ENCODE measurements around the gene MTERF1. TPM values are rescaled to one million over a fixed set of nuclear protein-coding genes. Genes with fewer than 3 reads are reported as not detected.

MTERF1 gene
- total RNA-seq, 1 experiment from 2014 or later, result 13.1 TPM

- Histone ChIP-seq H3K36me3 (ENCODE audit: control insufficient read depth in 1 of 2, insufficient read depth in 2 of 2, low read length in 2 of 2) (no peaks in the 10 kb centered on the region), H3K9me3 (ENCODE audit: control insufficient read depth in 1 of 2, insufficient read depth in 1 of 2, low read depth in 1 of 2, low read length in 2 of 2) (no peaks in the 10 kb centered on the region), H3K79me2 (ENCODE audit: insufficient read depth, low read length) (no peaks in the 10 kb centered on the region), H3K9me2 (ENCODE audit: insufficient read depth) (no peaks in the 10 kb centered on the region), H3K27ac (ENCODE audit: low read depth, low read length) (no peak overlapping the region), H2AFZ (ENCODE audit: low read depth, low read length, poor library complexity, severe bottlenecking) (no peak overlapping the region), H3K4me3 (replicated peaks in 1 of 2; ENCODE audit: low read depth in 1 of 2, low read length in 2 of 2) (no peak overlapping the region), H3K4me1 (ENCODE audit: control insufficient read depth in 1 of 2, insufficient read depth in 2 of 2, low read length in 2 of 2) (no peaks in the 10 kb centered on the region; a peak in 1 of 4 replicates), H3K4me2 (ENCODE audit: low read length) (no peak overlapping the region), H4K20me1 (ENCODE audit: insufficient read depth) (no peaks in the 10 kb centered on the region), H3K27me3 (ENCODE audit: insufficient read depth, low read length) (no peaks in the 10 kb centered on the region), H3K9ac (ENCODE audit: low read length) (no peak overlapping the region)
- no peak for DNase-seq (ENCODE audit: low read depth, low spot score)
- ChIA-PET POLR2A (no interaction called here), CTCF (no interaction called here), RAD21 (ENCODE audit: low non-redundant PET in 1 of 2, low total read pairs in 2 of 2, uncharacterized antibody in 2 of 2, unreplicated experiment in 2 of 2) (no interaction called here)
- intact Hi-C loops (cut with micrococcal nuclease), result no loop called here
- no TSS peak for BruUV-seq (replicated peaks)
- TF ChIP-seq CTCF (IDR thresholded peaks at IDR 0.05 in 2 of 3, conservative IDR thresholded peaks at IDR 0.05 in 1 of 3; ENCODE audit: borderline replicate concordance in 1 of 3, insufficient read depth in 1 of 3, low read depth in 2 of 3, low read length in 2 of 3) (no peak), ZBTB33 (IDR thresholded peaks at IDR 0.05; ENCODE audit: extremely low read depth, insufficient replicate concordance, low read length) (no peak), FOSL1 (IDR thresholded peaks at IDR 0.05; ENCODE audit: low read depth) (no peak), CBX3 (IDR thresholded peaks at IDR 0.05; ENCODE audit: low read depth) (no peak), ZFX (IDR thresholded peaks at IDR 0.05) (no peak), CEBPB (IDR thresholded peaks at IDR 0.05; ENCODE audit: low read depth) (no peak), RAD21 (IDR thresholded peaks at IDR 0.05; ENCODE audit: low read depth) (no peak), TCF7L2 (IDR thresholded peaks at IDR 0.05; ENCODE audit: borderline replicate concordance, extremely low read depth, insufficient read depth, insufficient read length) (no peak), SRF (IDR thresholded peaks at IDR 0.05; ENCODE audit: low read depth) (no peak), REST (IDR thresholded peaks at IDR 0.05; ENCODE audit: low read depth) (no peak), SP1 (IDR thresholded peaks at IDR 0.05; ENCODE audit: low read depth) (no peak), MAX (IDR thresholded peaks at IDR 0.05) (no peak), EGR1 (IDR thresholded peaks at IDR 0.05; ENCODE audit: low read depth) (no peak)
- ATAC-seq, result no peak
These were observed 36.7 kb downstream of the MTERF1 start for GRCh38 chr7:91843831-91844230.
